MM.1S (cell line): Measurements from ENCODE around the gene CEACAM19.

ENCODE experiments used
- DNase-seq: peaks from one replicate; pipeline ENCODE4 v3.0.0-alpha.2; 2015
- H2AFZ ChIP-seq: fragments of 300-600 bp; sonication (generic); 2 replicates; pipeline ENCODE4 v1.6.0; 2016; ENCODE audit warnings: antibody characterized with exemption, low read length
- H3F3A ChIP-seq: fragments of 300-600 bp; sonication (generic); 2 replicates; pipeline ENCODE4 v1.6.1; 2016; ENCODE audit warnings: mild to moderate bottlenecking, antibody characterized with exemption, low read length, moderate library complexity, mixed read lengths; ENCODE audit not compliant: insufficient read depth
- H3K27ac ChIP-seq: fragments of 300-600 bp; sonication (generic); 2 replicates; pipeline ENCODE4 v1.5.1; 2016; ENCODE audit warnings: mild to moderate bottlenecking, low read length
- H3K27me3 ChIP-seq: fragments of 300-600 bp; sonication (generic); replicated peaks from 2 replicates; pipeline ENCODE4 v1.6.0; 2016; ENCODE audit warnings: low read length; ENCODE audit not compliant: insufficient read depth
- H3K36me3 ChIP-seq: fragments of 300-600 bp; sonication (generic); replicated peaks from 2 replicates; pipeline ENCODE4 v1.6.1; 2016; ENCODE audit warnings: mild to moderate bottlenecking, low read length, mixed read lengths; ENCODE audit not compliant: insufficient read depth
- H3K4me1 ChIP-seq: fragments of 300-600 bp; sonication (generic); 2 replicates; pipeline ENCODE4 v1.6.1; 2016; ENCODE audit warnings: low read length, mixed read lengths
- H3K4me2 ChIP-seq: fragments of 300-600 bp; sonication (generic); 2 replicates; pipeline ENCODE4 v1.6.0; 2016; ENCODE audit warnings: low read depth, low read length
- H3K4me3 ChIP-seq: fragments of 300-600 bp; sonication (generic); 2 replicates; pipeline ENCODE4 v1.5.1; 2016; ENCODE audit warnings: low read length, mixed read lengths
- H3K79me2 ChIP-seq: fragments of 300-600 bp; sonication (generic); 2 replicates; pipeline ENCODE4 v1.6.1; 2016; ENCODE audit warnings: mixed run types, low read length, mixed read lengths
- H3K9ac ChIP-seq: fragments of 300-600 bp; sonication (generic); 2 replicates; pipeline ENCODE4 v1.6.1; 2016; ENCODE audit warnings: low read length, mixed read lengths
- H3K9me2 ChIP-seq: fragments of 300-600 bp; sonication (generic); replicated peaks from 2 replicates; pipeline ENCODE4 v1.6.1; 2016; ENCODE audit warnings: mild to moderate bottlenecking, low read length, mixed read lengths; ENCODE audit not compliant: insufficient read depth
- H3K9me3 ChIP-seq: fragments of 300-600 bp; sonication (generic); replicated peaks from 2 replicates; pipeline ENCODE4 v1.6.1; 2016; ENCODE audit warnings: mild to moderate bottlenecking, low read length, mixed read lengths; ENCODE audit not compliant: insufficient read depth
- H4K20me1 ChIP-seq: fragments of 300-600 bp; sonication (generic); 2 replicates; pipeline ENCODE4 v1.6.1; 2016; ENCODE audit warnings: mild to moderate bottlenecking, low read length, moderate library complexity, mixed read lengths; ENCODE audit not compliant: insufficient read depth
- CTCF ChIP-seq: fragments of 300-600 bp; sonication (generic); IDR thresholded peaks from 2 replicates; pipeline ENCODE4 v1.5.1; 2016; ENCODE audit warnings: antibody characterized with exemption, low read length, mixed read lengths
- EZH2 ChIP-seq: fragments of 300-600 bp; sonication (generic); optimal IDR thresholded peaks from 2 replicates; pipeline ENCODE3; 2017; ENCODE audit warnings: low read depth, mild to moderate bottlenecking, antibody characterized with exemption, low read length, mixed read lengths
- EZH2phosphoT487 ChIP-seq: fragments of 300-600 bp; sonication (generic); IDR thresholded peaks from 2 replicates; pipeline ENCODE4 v1.6.1; 2018; ENCODE audit warnings: antibody characterized with exemption, low read length

Gene CEACAM19

GRCh38 chr19:44731622-44732021, 60.3 kb downstream of the CEACAM19 start:
- H3K4me3 ChIP-seq: no peak overlapping the region
- no peaks in the 10 kb centered on the region for H3K9me2 ChIP-seq
- H4K20me1 ChIP-seq: no peaks in the 10 kb centered on the region
- no peaks in the 10 kb centered on the region for H3F3A ChIP-seq
- H3K79me2 ChIP-seq: no peaks in the 10 kb centered on the region
- H3K36me3 ChIP-seq: no peaks in the 10 kb centered on the region
- TF ChIP-seq CTCF (no peak), EZH2phosphoT487 (no peak), EZH2 (no peak)
- no peak overlapping the region for H3K4me2 ChIP-seq
- H2AFZ ChIP-seq: no peak overlapping the region
- H3K27me3 ChIP-seq: 0 out of 2 replicates have a peak, but pooled peaks cover 5% of the 10 kb centered on the region
- no peaks in the 10 kb centered on the region for H3K9me3 ChIP-seq
- H3K27ac ChIP-seq: no peak overlapping the region
- H3K4me1 ChIP-seq: no peaks in the 10 kb centered on the region
- no peak overlapping the region for H3K9ac ChIP-seq
- DNase-seq: no peak

- TF ChIP-seq EZH2: no peak
- no peak for TF ChIP-seq EZH2phosphoT487
- no peak for TF ChIP-seq CTCF
- no peak overlapping the region for H3K4me3 ChIP-seq
- no peaks in the 10 kb centered on the region for H3K9me3 ChIP-seq
- H3F3A ChIP-seq: no peaks in the 10 kb centered on the region
- H2AFZ ChIP-seq: no peak overlapping the region
- H3K9me2 ChIP-seq: no peaks in the 10 kb centered on the region
- H3K27ac ChIP-seq: no peak overlapping the region
- H4K20me1 ChIP-seq: no peaks in the 10 kb centered on the region
- no peak overlapping the region for H3K9ac ChIP-seq
- no peaks in the 10 kb centered on the region for H3K4me1 ChIP-seq
- DNase-seq: no peak
- 0 out of 2 replicates have a peak, but pooled peaks cover 5% of the 10 kb centered on the region for H3K27me3 ChIP-seq
- H3K36me3 ChIP-seq: no peaks in the 10 kb centered on the region
- no peak overlapping the region for H3K4me2 ChIP-seq
- no peaks in the 10 kb centered on the region for H3K79me2 ChIP-seq
These were observed 61.1 kb downstream of the CEACAM19 start for GRCh38 chr19:44732235-44733014.
